SU-DHL-6 (cell line): Measurements from ENCODE around the gene CYB5A.

Experiments
- CTCF ChIP-seq: fragments of 200-600 bp; sonication (generic); IDR thresholded peaks from one replicate; pipeline ENCODE4 v1.5.1; 2017; ENCODE audit warnings: antibody characterized with exemption, mild to moderate bottlenecking, low read length, moderate library complexity; ENCODE audit not compliant: insufficient read depth, poor library complexity, severe bottlenecking
- EZH2phosphoT487 ChIP-seq: fragments of 200-600 bp; sonication (generic), shearing (Covaris generic); conservative IDR thresholded peaks from 2 replicates; pipeline ENCODE4 v1.6.1; 2018; ENCODE audit warnings: mild to moderate bottlenecking, antibody characterized with exemption, low read length, moderate library complexity, mixed read lengths

GRCh38 chr18:74286106-74286855 is 5.5 kb downstream of the CYB5A start:
- TF ChIP-seq CTCF (no peak), EZH2phosphoT487 (no peak)
